Measurements from ENCODE around the gene ENPEP.

- TF ChIP-seq CTCF (conservative IDR thresholded peaks at IDR 0.05; ENCODE audit: low read length) = no peak
- no peak for TF ChIP-seq EZH2phosphoT487 (IDR thresholded peaks at IDR 0.05; ENCODE audit: borderline replicate concordance, low read depth, low read length)
Measured at GRCh38 chr4:110474481-110474880, 1.5 kb upstream of the ENPEP start.
